K562 (cell line): ENCODE results near the gene CERCAM. TPM values are rescaled to one million over a fixed set of nuclear protein-coding genes. Genes with fewer than 3 reads are reported as not detected.
A peak's percentile ranks its signal among the peaks of the same experiment; 100 is the strongest.

ENCODE experiments used
- ATAC-seq: fragments of 200-7000 bp; cut with Tn5 transposase; 3 replicates; pipeline ENCODE4 v1.9.1; 2020; ENCODE audit warnings: moderate library complexity
- BruUV-seq: library from RNA; stranded (reverse); fragments of 400-500 nt; replicated peaks from 2 replicates; lab custom pipeline; 2021; lab: Mats Ljungman, UMichigan
- CTCF ChIA-PET: fragments of 300-600 bp; formaldehyde crosslinking; extraction: SDS; loops from one replicate; lab custom pipeline; 2021; ENCODE audit warnings: low intra/inter-chr PET ratio; lab: Yijun Ruan, JAX
- POLR2A ChIA-PET: fragments of 300-600, 350-650 bp; sonication (Branson Sonifier 250); formaldehyde crosslinking; extraction: SDS; loops from one replicate; lab custom pipeline; 2021; ENCODE audit warnings: antibody characterized with exemption, inconsistent platforms; lab: Yijun Ruan, JAX
- DNase-seq, 4 experiments: peaks; one replicate each; pipeline versions ENCODE4 v3.0.0 to v3.0.0-alpha.2; 2011 to 2018; ENCODE audit warnings: low spot score in 3 of 4, mixed read lengths in 3 of 4; ENCODE audit errors: extremely low read depth in 1 of 4
- FAIRE-seq: peaks from 2 replicates; lab custom pipeline; 2011; peaks lifted over from hg19 to GRCh38; lab: Jason Lieb, UNC
- H2AFZ ChIP-seq: 2 replicates; pipeline ENCODE4 v1.6.0; 2011; ENCODE audit warnings: low read depth, low read length, control low read depth, inconsistent platforms
- H3K27ac ChIP-seq: fragments of 200-600 bp; 3 replicates; pipeline ENCODE4 v1.8.0; 2011; ENCODE audit warnings: low read depth, mild to moderate bottlenecking, control low read depth, inconsistent platforms, low read length, moderate library complexity, mixed read lengths; ENCODE audit errors: extremely low read depth
- H3K27me3 ChIP-seq, 2 experiments: fragments of 300-600 bp in 1 of 2; 2 replicates in 1 of 2; 3 replicates in 1 of 2; pipeline versions ENCODE4 v1.6.0 to v1.8.0; 2011; ENCODE audit warnings: inconsistent platforms in 2 of 2, low read length in 2 of 2, mild to moderate bottlenecking in 1 of 2, mixed read lengths in 1 of 2, moderate library complexity in 1 of 2; ENCODE audit not compliant: control insufficient read depth in 2 of 2, insufficient read depth in 2 of 2
- H3K36me3 ChIP-seq: fragments of 300-600 bp; 3 replicates; pipeline ENCODE4 v1.8.0; 2011; ENCODE audit warnings: mild to moderate bottlenecking, low read length, inconsistent platforms; ENCODE audit not compliant: control insufficient read depth, insufficient read depth
- H3K4me1 ChIP-seq, 2 experiments: fragments of 200-600 bp in 1 of 2; replicated peaks in 1 of 2; 2 replicates in 1 of 2; 3 replicates in 1 of 2; pipeline versions ENCODE4 v1.5.1 to v1.8.0; 2011; ENCODE audit warnings: inconsistent platforms in 2 of 2, low read length in 2 of 2, mild to moderate bottlenecking in 1 of 2, mixed read lengths in 1 of 2, moderate library complexity in 1 of 2; ENCODE audit not compliant: control insufficient read depth in 2 of 2, insufficient read depth in 2 of 2
- H3K4me2 ChIP-seq: 2 replicates; pipeline ENCODE4 v1.6.1; 2011; ENCODE audit warnings: low read length, control low read depth, inconsistent platforms, mixed read lengths; ENCODE audit not compliant: insufficient read depth
- H3K4me3 ChIP-seq: fragments of 200-600 bp; sonication (generic), shearing (Covaris generic); 2 replicates; pipeline ENCODE4 v1.5.1; 2016; ENCODE audit warnings: control low read depth, inconsistent platforms
- H3K79me2 ChIP-seq: fragments of 200-600 bp; 3 replicates; pipeline ENCODE4 v1.8.0; 2011; ENCODE audit warnings: low read length, inconsistent platforms; ENCODE audit not compliant: control insufficient read depth, insufficient read depth
- H3K9ac ChIP-seq, 2 experiments: 2 replicates each; pipeline versions ENCODE4 v1.6.0 to v1.6.1; 2011; ENCODE audit warnings: low read depth in 2 of 2, low read length in 2 of 2, control low read depth in 1 of 2, inconsistent platforms in 1 of 2, mild to moderate bottlenecking in 1 of 2, mixed read lengths in 1 of 2; ENCODE audit not compliant: insufficient read depth in 1 of 2
- H3K9me1 ChIP-seq: one replicate; pipeline ENCODE4 v1.6.0; 2011; ENCODE audit warnings: inconsistent platforms, mild to moderate bottlenecking, low read length, moderate library complexity; ENCODE audit not compliant: control insufficient read depth, insufficient read depth
- H3K9me3 ChIP-seq: replicated peaks from 2 replicates; pipeline ENCODE4 v1.5.1; 2011; ENCODE audit warnings: low read depth, low read length, inconsistent platforms; ENCODE audit not compliant: control insufficient read depth, insufficient read depth
- H4K20me1 ChIP-seq: replicated peaks from 2 replicates; pipeline ENCODE4 v1.6.1; 2011; ENCODE audit warnings: low read length, inconsistent platforms, mixed read lengths; ENCODE audit not compliant: control insufficient read depth, insufficient read depth
- BRD4 ChIP-seq: fragments of 200-600 bp; sonication (generic); IDR thresholded peaks from 2 replicates; pipeline ENCODE4 v1.6.1; 2017; ENCODE audit warnings: inconsistent platforms
- GTF2B ChIP-seq: IDR thresholded peaks from 2 replicates; pipeline ENCODE4 v1.6.1; 2011; ENCODE audit not compliant: insufficient read length; ENCODE audit errors: extremely low read depth
- JUND ChIP-seq, 2 experiments: IDR thresholded peaks; 2 replicates in 1 of 2; 3 replicates in 1 of 2; pipeline ENCODE4 v1.6.1; 2011; ENCODE audit warnings: borderline replicate concordance in 2 of 2, low read depth in 2 of 2, low read length in 2 of 2, improper control_type of control experiment in 1 of 2, missing biosample characterization in 1 of 2, missing genetic modification characterization in 1 of 2, missing genetic modification reagents in 1 of 2
- NCOA2 ChIP-seq, 2 experiments: fragments of 450-650 bp; IDR thresholded peaks; 2 replicates each; pipeline ENCODE4 v1.6.1; 2018; ENCODE audit warnings: mild to moderate bottlenecking in 2 of 2, moderate library complexity in 1 of 2; ENCODE audit not compliant: partially characterized antibody in 2 of 2
- PHB ChIP-seq: fragments of 250-450 bp; sonication (Bioruptor Pico); IDR thresholded peaks from 2 replicates; pipeline ENCODE4 v1.5.0; 2021
- POU5F1 ChIP-seq: fragments of 150-350 bp; IDR thresholded peaks from 2 replicates; pipeline ENCODE4 v1.6.1; 2014; ENCODE audit warnings: borderline replicate concordance, low read length, low read depth, mild to moderate bottlenecking; ENCODE audit not compliant: partially characterized antibody
- RBBP5 ChIP-seq: fragments of 200-600 bp; sonication (generic); IDR thresholded peaks from 2 replicates; pipeline ENCODE4 v1.6.1; 2012; ENCODE audit warnings: borderline replicate concordance, mild to moderate bottlenecking, low read length, control low read depth, inconsistent platforms; ENCODE audit not compliant: insufficient read depth, poor library complexity, severe bottlenecking
- SPI1 ChIP-seq: IDR thresholded peaks from 2 replicates; pipeline ENCODE4 v1.6.1; 2011; ENCODE audit warnings: low read depth, low read length, control low read depth, borderline replicate concordance
- U2AF1 ChIP-seq: fragments of 200-400 bp; formaldehyde crosslinking; optimal IDR thresholded peaks from 2 replicates; pipeline ENCODE3; 2017; ENCODE audit warnings: mild to moderate bottlenecking, low read depth, low read length, moderate library complexity
- ZNF232 ChIP-seq: sonication (generic); formaldehyde crosslinking; IDR thresholded peaks from 2 replicates; pipeline ENCODE4 v1.8.0; 2022; ENCODE audit warnings: mild to moderate bottlenecking, missing genetic modification reagents
- ZNF253 ChIP-seq: fragments of 250-450 bp; sonication (Bioruptor Pico); conservative IDR thresholded peaks from 2 replicates; pipeline ENCODE4 v1.6.1; 2021; ENCODE audit warnings: mild to moderate bottlenecking
- ZNF561 ChIP-seq: fragments of 450-650 bp; formaldehyde crosslinking; conservative IDR thresholded peaks from 2 replicates; pipeline ENCODE4 v1.4.0; 2020; ENCODE audit warnings: mild to moderate bottlenecking, moderate library complexity
- ZNF583 ChIP-seq: fragments of 250-450 bp; sonication (Bioruptor Pico); IDR thresholded peaks from 2 replicates; pipeline ENCODE4 v1.4.0; 2020
- ZNF717 ChIP-seq: fragments of 250-450 bp; sonication (Bioruptor Pico); IDR thresholded peaks from 2 replicates; pipeline ENCODE4 v1.5.0; 2021
- WGBS: fragments of 100-300 bp; shearing (Covaris generic); methylation state at CpG from one replicate; pipeline ENCODE4 v1.1.6; 2016; ENCODE audit warnings: low coverage, mixed read lengths; ENCODE audit not compliant: insufficient coverage; ENCODE audit errors: missing lambda C conversion rate; 5-methylcytosine and 5-hydroxymethylcytosine counted together
- in situ Hi-C: fragments of 300-500 bp; cut with MboI; formaldehyde crosslinking; loops from 4 replicates; pipeline ENCODE4 v1.15.0; 2018; ENCODE audit warnings: inconsistent platforms, mixed read lengths
- intact Hi-C: fragments of 100-400 bp; cut with micrococcal nuclease; formaldehyde crosslinking; loops from 2 replicates; pipeline ENCODE4 v1.14.2; 2022
- polyA plus RNA-seq, 8 experiments: library from polyadenylated mRNA; depleted of rRNA in 4 of 8; stranded (reverse) in 5 of 8; unstranded in 3 of 8; fragments of >200 nt; fragmentation: Nextera tagmentation in 2 of 8; fragmentation: Illumina TruSeq in 1 of 8; extraction: Ambion mirVana in 2 of 8; extraction: Trizol in 1 of 8; gene quantifications; 2 replicates each; pipeline versions ENCODE4 v1.2.1 to v1.2.3, GENCODE V29; 2011 to 2014; ENCODE audit warnings: inconsistent platforms in 1 of 8, missing spikeins in 1 of 8
- total RNA-seq, 7 experiments: library from RNA; depleted of rRNA in 6 of 7; stranded (reverse); fragments of >200 nt in 6 of 7; fragmentation: Illumina TruSeq in 2 of 7; extraction: Trizol in 2 of 7; gene quantifications; 2 replicates each; pipeline versions ENCODE4 v1.2.1 to v1.2.3, GENCODE V29; 2011 to 2021; ENCODE audit warnings: low replicate concordance in 1 of 7
- TF ChIP-seq, protein P1 (sequence below): sonication (generic); formaldehyde crosslinking; IDR thresholded peaks from 2 replicates; pipeline ENCODE4 v1.9.0; 2022; ENCODE audit warnings: mild to moderate bottlenecking, missing genetic modification reagents

The CERCAM gene
- total and polyA plus RNA-seq, 9 of the 15 experiments (the other 6 are each of a cell fraction or from before 2014, with no cell fraction given) = 0.75 to 24.0 (median 18.0) TPM

- ChIA-PET CTCF (no interaction called here), POLR2A (interaction anchor here (0.7 to 1.0 kb wide), 2 partner anchors 8 to 37 kb away, joined by 3 read pairs; no protein-coding TSS in a partner anchor)
- in situ Hi-C loops (no loop called here), intact Hi-C loops (loop anchor here (5.0 kb wide), 1 partner anchor 37 kb away; no protein-coding TSS in a partner anchor)
- Histone ChIP-seq H3K4me1 (peaks cover 6 to 26% of the 10 kb centered on the region in 2 experiments; a peak in 3 of 5 replicates), H2AFZ (peak overlapping the region; percentile 38; the same call in 1 of the 2 replicates), H3K4me3 (no peak overlapping the region), H3K27ac (no peak overlapping the region), H3K36me3 (peaks cover 18% of the 10 kb centered on the region; the same call in 2 of the 3 replicates), H3K9me1 (peaks cover 3% of the 10 kb centered on the region), H4K20me1 (no peaks in the 10 kb centered on the region; the same call in 1 of the 2 replicates), H3K27me3 (no peaks in the 10 kb centered on the region), H3K4me2 (no peak overlapping the region), H3K9ac (peak overlapping the region in 1 of 2 experiments; percentile 53; a peak in 1 of 4 replicates), H3K79me2 (peaks cover 34% of the 10 kb centered on the region), H3K9me3 (no peaks in the 10 kb centered on the region)
- 79% methylated on average over 14 of the region's 14 CpGs for WGBS
- FAIRE-seq (no peak), DNase-seq (no peak), ATAC-seq (no peak)
- no TSS peak for BruUV-seq
- no peak for TF ChIP-seq POU5F1
- TF ChIP-seq U2AF1 = no peak
- TF ChIP-seq ZNF717 (CRISPR knock-in tag) = no peak
- TF ChIP-seq ZNF253 = no peak
- no peak for TF ChIP-seq SPI1
- TF ChIP-seq GTF2B = no peak
- no peak for TF ChIP-seq NCOA2 (IDR thresholded peaks at IDR 0.05; ENCODE audit: partially characterized antibody in 2 of 2)
- no peak for TF ChIP-seq ZNF583 (CRISPR knock-in tag)
- no peak for TF ChIP-seq ZNF561 (CRISPR knock-in tag)
- no peak for TF ChIP-seq PHB (CRISPR knock-in tag)
- TF ChIP-seq RBBP5 = no peak
- no peak for TF ChIP-seq JUND (IDR thresholded peaks at IDR 0.05; ENCODE audit: borderline replicate concordance, low read depth, low read length)
- no peak for TF ChIP-seq JUND (tag; IDR thresholded peaks at IDR 0.05; ENCODE audit: borderline replicate concordance, low read depth, low read length)
- TF ChIP-seq ZNF232 (CRISPR knock-in tag) = no peak
- TF ChIP-seq BRD4 = no peak
- TF ChIP-seq, protein P1, sequence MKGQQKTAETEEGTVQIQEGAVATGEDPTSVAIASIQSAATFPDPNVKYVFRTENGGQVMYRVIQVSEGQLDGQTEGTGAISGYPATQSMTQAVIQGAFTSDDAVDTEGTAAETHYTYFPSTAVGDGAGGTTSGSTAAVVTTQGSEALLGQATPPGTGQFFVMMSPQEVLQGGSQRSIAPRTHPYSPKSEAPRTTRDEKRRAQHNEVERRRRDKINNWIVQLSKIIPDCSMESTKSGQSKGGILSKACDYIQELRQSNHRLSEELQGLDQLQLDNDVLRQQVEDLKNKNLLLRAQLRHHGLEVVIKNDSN (CRISPR knock-in tag) = no peak
Measured at GRCh38 chr9:128454991-128455390, 34.3 kb downstream of the CERCAM start.
